SK-N-MC (cell line): ENCODE data around the gene LRRC66.

Experiments
- EZH2 ChIP-seq: fragments of 200-600 bp; sonication (generic); IDR thresholded peaks from one replicate; pipeline ENCODE4 v1.6.1; 2017; ENCODE audit warnings: antibody characterized with exemption
- FOXP2 ChIP-seq: optimal IDR thresholded peaks from 2 replicates; pipeline ENCODE3; 2011; ENCODE audit warnings: mild to moderate bottlenecking, moderate library complexity; ENCODE audit not compliant: insufficient read depth; ENCODE audit errors: extremely low read length, control extremely low read depth

DNA sequence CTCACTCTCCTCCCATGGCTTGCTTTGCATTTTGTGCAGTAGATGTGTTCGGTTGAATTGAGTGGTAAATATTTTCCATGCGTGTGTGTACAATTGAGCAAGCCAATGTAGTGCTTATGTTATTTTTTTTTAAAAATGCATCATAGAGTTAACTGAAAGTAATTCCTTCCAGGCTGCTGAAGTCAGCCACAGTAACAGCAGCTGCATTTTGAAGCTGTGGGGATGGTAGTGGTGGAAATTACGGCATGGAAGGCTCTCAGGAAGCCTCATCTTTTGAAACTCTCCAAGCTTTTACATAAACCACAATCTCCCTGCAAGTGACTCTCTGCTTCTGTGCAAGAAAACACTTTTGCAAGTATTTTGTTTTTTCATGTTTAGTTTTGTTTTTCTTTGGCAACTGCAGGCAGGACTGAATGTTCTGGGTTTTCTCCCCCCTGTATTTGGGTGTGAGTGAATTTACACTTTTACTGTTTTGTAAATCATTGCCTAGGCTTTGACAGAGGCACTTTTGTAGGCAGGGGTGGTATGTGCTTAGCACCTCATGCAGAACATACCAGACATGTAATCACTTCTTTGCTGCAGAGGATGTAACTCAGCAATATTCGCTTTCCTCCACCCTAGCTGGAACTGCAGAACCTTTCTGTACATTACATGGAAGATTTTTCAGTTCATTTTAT is 56.2 kb downstream of the LRRC66 start:
- TF ChIP-seq EZH2 (no peak), FOXP2 (no peak)
